Duodenal mucosa (tissue), 2 donors: ENCODE data around the gene TMEM198.
A peak's percentile ranks its signal among the peaks of the same experiment; 100 is the strongest.

Source experiments
- H3K27ac ChIP-seq: one replicate; pipeline ENCODE4 v1.7.0; 2013; ENCODE audit warnings: low read depth, low read length
- H3K27me3 ChIP-seq, 2 donors: one replicate each; pipeline ENCODE4 v1.7.0; 2013; ENCODE audit warnings: low read length in 2 of 2, control low read depth in 1 of 2; ENCODE audit not compliant: insufficient read depth in 2 of 2, control insufficient read depth in 1 of 2
- H3K36me3 ChIP-seq, 2 donors: one replicate each; pipeline ENCODE4 v1.7.0; 2013; ENCODE audit warnings: low read length in 2 of 2, control low read depth in 1 of 2; ENCODE audit not compliant: insufficient read depth in 2 of 2, control insufficient read depth in 1 of 2
- H3K4me1 ChIP-seq, 2 donors: one replicate each; pipeline ENCODE4 v1.7.0; 2013; ENCODE audit warnings: low read length in 2 of 2, control low read depth in 1 of 2; ENCODE audit not compliant: insufficient read depth in 2 of 2, control insufficient read depth in 1 of 2
- H3K4me3 ChIP-seq, 2 donors: one replicate each; pipeline ENCODE4 v1.7.0; 2013; ENCODE audit warnings: low read length in 2 of 2, low read depth in 1 of 2
- H3K9ac ChIP-seq, 2 donors: one replicate each; pipeline ENCODE4 v1.7.0; 2013; ENCODE audit warnings: low read length in 2 of 2, low read depth in 1 of 2
- H3K9me3 ChIP-seq, 2 donors: one replicate each; pipeline ENCODE4 v1.7.0; 2013; ENCODE audit warnings: low read length in 2 of 2, control low read depth in 1 of 2; ENCODE audit not compliant: control insufficient read depth in 1 of 2

Gene TMEM198

DNA sequence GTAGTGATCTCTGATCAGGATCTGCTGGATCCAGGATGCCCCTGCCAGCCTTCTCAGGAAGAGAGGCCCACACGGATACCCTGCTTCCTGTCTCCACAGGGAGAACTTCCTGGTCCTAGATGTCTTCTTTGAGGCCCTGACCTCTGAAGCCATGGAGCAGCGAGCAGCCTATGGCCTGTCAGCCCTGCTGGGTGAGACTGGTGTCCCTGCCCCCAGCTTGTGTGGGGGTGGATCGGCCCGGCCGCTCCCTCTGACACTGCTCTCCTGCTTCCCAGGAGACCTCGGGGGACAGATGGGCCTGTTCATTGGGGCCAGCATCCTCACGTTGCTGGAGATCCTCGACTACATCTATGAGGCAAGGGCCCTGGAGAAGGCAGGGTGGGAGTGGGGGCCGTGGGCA lies 6.9 kb upstream of the TMEM198 start:
- H3K27ac ChIP-seq = no peak overlapping the region
- H3K9ac ChIP-seq = no peak overlapping the region
- peaks cover 5 to 8% of the 10 kb centered on the region in 2 donors for H3K27me3 ChIP-seq
- no peaks in the 10 kb centered on the region for H3K9me3 ChIP-seq
- H3K4me3 ChIP-seq = no peak overlapping the region
- H3K4me1 ChIP-seq = peaks cover 2 to 4% of the 10 kb centered on the region in 2 donors
- H3K36me3 ChIP-seq = peaks cover 12 to 21% of the 10 kb centered on the region in 2 donors

DNA sequence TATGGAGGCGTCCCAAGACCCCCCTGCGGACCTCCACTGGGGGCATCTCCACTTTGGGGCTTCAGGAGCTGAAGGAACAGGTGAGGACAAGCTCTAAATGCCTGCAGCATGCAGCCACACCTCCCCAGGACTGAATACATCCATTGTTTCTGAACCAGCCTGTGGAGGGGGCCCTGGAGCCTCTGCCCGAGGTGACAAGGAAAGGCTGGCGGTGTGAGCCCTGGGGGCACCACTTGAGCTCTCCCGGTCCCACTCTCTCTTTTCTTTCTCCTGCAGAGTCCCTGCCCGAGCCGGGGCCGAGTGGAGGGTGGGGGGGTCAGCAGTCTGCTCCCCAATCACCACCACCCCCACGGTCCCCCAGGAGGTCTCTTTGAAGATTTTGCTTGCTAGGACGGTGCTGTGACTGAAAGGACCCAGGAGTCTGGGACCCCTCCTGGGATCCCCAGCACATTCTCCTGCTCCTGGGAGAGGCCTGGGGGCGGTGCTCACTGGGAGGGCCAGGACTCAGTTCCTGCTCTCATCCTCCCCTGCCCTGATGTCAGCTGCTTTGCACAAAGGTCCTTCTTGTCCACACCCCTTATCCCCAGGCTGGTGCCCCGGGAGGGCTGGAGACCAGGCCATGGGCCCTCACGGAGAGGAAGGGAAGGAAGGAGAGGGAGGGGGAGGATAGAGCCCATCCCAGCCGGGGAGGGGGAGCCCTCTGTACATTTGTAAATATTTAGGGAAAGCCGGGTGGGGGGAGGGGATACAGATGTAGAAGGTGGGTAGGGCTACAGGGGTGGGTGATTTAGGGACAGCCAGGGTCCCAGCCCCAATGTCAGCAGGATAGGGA lies 6.0 kb upstream of the TMEM198 start:
- H3K4me1 ChIP-seq = peaks cover 10 to 13% of the 10 kb centered on the region in 2 donors
- H3K4me3 ChIP-seq = no peak overlapping the region
- no peak overlapping the region for H3K27ac ChIP-seq
- H3K36me3 ChIP-seq = peaks cover 12 to 21% of the 10 kb centered on the region in 2 donors
- H3K27me3 ChIP-seq = peaks cover under 1 to 4% of the 10 kb centered on the region in 2 donors
- H3K9me3 ChIP-seq = no peaks in the 10 kb centered on the region
- no peak overlapping the region for H3K9ac ChIP-seq

DNA sequence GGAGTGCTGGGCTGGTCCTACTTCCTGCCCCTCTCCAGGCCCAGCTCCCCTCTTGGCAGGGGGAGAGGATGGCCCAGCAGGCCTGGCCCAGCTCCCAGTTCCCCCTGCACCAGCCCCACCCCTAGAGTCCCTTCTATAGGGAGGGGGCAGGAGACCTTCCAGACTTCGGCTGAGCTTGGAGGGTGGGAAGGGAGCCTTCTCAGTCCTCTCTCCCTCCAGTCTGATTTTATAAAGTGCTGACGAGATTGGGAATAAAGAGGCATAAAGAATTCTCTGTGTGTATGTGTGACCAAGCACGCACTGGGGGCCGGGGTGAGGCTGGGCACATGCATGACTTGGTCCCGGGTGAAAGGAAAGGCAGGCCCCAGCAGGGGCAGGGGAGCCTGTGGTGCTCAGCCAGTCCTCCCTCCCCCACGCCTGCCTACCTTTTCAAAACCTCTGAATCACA lies 5.3 kb upstream of the TMEM198 start:
- Histone ChIP-seq H3K9ac (no peak overlapping the region), H3K4me1 (peaks cover 10 to 15% of the 10 kb centered on the region in 2 donors), H3K4me3 (no peak overlapping the region), H3K9me3 (no peaks in the 10 kb centered on the region), H3K27me3 (no peaks in the 10 kb centered on the region), H3K36me3 (peaks cover 12 to 21% of the 10 kb centered on the region in 2 donors), H3K27ac (no peak overlapping the region)

DNA sequence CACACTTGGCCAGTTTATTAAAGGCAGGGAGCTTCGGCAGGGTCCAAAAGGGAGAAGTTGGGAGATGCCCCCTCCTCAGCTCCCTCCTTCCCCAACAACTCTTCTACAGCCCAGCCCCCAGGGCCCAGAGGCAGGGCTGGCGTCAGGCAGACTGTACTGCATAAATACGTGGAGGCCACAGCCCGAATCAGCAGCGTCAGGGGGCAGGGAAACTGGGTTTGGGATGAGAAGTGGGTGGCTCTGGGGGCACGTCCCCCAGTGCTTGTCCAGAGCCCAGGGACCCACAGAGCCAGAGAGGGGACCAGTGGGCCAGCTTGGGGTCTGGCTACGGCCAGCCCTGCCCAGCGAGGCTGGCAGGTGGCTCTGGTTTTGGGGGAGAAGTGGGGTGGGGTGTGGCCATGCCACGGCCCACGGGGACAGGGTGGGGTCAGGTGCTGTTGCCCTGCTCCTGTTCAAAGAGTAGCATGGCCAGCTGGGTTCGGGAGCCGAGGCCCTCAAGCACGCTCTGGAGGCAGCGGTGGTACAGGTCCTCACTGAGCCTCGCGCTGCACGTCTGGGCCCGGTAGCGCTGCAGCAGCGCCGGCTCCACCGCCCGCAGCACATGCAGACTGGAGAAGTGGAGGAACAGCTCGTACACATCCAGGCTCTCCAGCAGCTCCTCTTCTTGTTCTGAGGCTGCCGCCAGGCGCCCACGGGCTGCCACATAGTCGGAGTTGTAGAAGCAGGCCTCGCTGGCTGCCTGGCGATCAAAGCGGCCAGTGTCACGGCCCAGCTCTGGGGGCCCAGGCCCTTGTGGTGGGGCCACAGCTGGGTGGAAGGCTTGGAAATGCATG lies 4.7 kb upstream of the TMEM198 start:
- Histone ChIP-seq H3K27me3 (no peaks in the 10 kb centered on the region), H3K36me3 (peaks cover 12 to 21% of the 10 kb centered on the region in 2 donors), H3K9ac (no peak overlapping the region), H3K4me1 (peaks cover 12 to 17% of the 10 kb centered on the region in 2 donors), H3K4me3 (no peak overlapping the region), H3K27ac (no peak overlapping the region), H3K9me3 (no peaks in the 10 kb centered on the region)

DNA sequence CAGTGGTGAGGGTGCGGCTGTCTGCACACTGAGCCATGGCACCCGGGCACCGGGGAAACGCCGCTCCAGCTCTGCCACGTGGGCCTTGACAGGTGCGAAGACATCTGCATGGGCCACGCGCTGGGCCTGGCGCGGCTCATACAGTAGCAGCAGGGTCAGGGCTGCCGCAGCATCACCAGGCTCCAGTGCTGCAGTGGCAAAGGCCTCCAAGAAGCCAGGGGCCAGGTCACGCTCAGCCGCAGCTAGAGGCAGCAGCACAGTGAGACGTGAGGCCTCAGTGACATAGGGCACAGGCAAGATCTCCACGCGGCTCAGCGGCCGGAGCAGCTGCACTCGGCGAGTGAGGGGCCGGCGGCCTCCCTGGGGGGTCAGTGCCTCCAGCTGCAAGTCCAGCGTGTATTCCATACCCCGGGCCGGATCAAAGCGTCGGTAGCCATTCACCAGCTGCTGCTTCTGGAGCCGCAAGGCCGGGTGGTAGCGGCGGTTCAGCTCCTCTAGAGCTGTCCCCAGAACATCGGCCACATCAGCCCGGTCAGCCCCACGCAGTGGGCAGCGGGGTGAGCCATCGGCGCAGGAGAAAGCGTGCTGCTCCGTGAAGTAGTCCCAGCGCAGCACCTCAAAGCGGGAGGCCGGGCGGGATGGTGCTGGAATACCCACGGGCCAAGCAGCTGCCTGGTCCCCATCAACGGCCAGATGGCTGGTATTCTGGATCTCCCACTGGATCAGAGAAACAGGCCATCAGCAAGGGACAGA lies 3.7 kb upstream of the TMEM198 start:
- peaks cover 12 to 21% of the 10 kb centered on the region in 2 donors for H3K36me3 ChIP-seq
- H3K4me1 ChIP-seq = peaks cover 17 to 23% of the 10 kb centered on the region in 2 donors
- no peak overlapping the region for H3K27ac ChIP-seq
- H3K27me3 ChIP-seq = no peaks in the 10 kb centered on the region
- no peak overlapping the region for H3K9ac ChIP-seq
- no peaks in the 10 kb centered on the region for H3K9me3 ChIP-seq
- no peak overlapping the region for H3K4me3 ChIP-seq

DNA sequence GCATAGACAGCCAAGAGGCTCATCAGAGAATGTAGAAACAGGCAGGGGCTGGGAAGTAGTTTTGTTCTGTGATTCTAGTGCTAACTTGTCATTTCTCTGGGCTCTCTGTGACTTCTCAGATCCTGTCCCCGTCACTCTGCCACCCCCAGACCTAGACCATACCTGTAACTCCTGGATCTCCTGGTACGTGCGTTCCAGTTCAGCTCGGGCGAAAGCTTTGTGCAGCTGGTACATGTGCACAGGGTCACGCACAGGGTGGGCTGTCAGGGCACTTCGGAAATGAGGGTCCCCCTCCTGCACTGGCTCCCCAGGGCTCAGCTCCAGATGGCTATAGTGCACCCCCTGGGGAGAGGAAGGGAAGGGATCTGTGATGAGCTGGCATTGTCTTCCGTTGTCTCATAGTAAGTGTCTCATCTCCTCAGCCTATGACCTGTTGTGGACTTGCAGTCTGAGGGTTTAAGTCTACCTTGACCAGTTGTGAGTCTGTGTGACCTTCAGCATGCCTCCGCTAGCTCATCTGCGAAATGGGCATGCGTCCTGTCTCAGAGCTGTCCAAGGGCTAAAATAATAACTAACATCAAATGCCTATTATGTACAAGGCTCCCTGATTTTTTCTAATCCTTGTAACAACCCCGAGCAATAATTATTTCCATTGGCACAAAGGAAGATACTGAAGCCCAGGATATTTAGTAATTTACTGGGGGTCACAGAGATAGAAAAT lies 2.9 kb upstream of the TMEM198 start:
- H3K4me1 ChIP-seq = peaks cover 24 to 30% of the 10 kb centered on the region in 2 donors
- H3K36me3 ChIP-seq = peaks cover 12 to 21% of the 10 kb centered on the region in 2 donors

DNA sequence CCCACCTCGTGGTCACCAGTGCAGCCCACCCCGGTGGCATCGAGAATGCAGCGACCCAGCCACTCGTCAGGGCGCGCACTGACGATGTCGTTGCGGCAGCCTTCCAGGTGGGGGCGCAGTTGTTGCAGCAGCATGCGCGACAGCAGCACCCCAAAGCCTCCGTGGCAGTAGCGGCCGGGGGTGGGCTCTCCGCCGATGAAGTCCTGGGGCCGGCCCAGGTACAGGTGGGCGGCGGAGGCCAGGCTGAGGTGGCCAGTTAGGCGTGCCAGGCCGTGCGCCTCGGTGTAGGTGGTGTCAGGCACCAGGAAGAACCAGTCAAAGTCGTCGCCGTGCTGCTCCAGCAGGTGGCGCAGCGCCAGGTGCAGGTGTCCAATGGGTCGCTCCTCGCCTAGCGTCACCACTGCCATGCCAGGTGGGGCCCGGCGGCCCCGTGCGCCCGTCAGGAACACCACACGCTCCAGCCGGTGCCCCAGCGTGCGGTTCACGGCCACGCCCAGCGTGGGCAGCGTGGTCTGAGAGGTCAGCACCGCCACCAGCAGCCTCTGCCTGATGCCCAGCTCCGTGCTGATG lies 2.1 kb upstream of the TMEM198 start:
- peak overlapping the region; percentile 78 to 91 for H3K4me3 ChIP-seq
- H3K4me1 ChIP-seq = peaks cover 28 to 30% of the 10 kb centered on the region in 2 donors
- no peaks in the 10 kb centered on the region for H3K27me3 ChIP-seq
- H3K9me3 ChIP-seq = no peaks in the 10 kb centered on the region
- H3K36me3 ChIP-seq = peaks cover 12 to 21% of the 10 kb centered on the region in 2 donors
- peak overlapping the region; percentile 61 to 77 for H3K9ac ChIP-seq
- H3K27ac ChIP-seq = no peak overlapping the region

More for the DNA sequence above, 2.9 kb upstream of the TMEM198 start:
- Histone ChIP-seq H3K27ac (no peak overlapping the region), H3K27me3 (no peaks in the 10 kb centered on the region), H3K9ac (no peak overlapping the region), H3K9me3 (no peaks in the 10 kb centered on the region), H3K4me3 (no peak overlapping the region)

DNA sequence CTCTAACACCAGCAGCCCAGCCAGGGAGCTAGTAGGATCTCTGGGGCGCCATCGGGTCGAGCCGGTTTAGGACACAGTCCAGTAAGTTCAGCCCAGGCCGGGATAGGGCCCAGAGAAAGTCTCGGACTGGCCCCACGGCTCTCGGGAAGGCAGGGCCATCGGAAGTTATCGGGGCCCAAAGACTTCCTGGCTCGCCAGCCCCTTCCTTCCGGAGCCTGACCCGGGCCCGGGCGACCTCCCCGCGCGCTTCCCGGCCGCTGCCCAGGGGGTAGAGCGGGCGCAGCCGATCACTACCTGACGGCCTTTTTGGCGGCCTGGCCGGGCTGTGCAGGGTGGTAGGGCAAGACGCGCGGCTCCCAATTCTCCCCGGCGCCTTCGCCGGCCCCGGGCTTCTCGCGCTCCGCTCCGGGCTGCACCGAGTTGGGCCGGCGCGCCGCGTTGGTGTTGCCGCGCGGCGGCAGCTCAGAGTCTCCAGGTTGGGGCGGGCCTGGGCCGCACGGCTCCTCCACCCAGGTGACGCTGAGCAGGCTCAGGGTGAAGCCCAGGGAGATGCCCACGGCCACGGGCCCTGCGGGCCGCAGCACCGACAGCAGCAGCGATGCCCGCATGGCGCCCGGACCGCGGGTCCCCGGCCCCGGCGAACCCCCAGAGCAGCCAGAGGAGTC lies 765 bp upstream of the TMEM198 start:
- Histone ChIP-seq H3K27ac (peak overlapping the region; percentile 87), H3K9ac (peak overlapping the region; percentile 72 to 77), H3K4me1 (peaks cover 28 to 30% of the 10 kb centered on the region in 2 donors), H3K27me3 (no peaks in the 10 kb centered on the region), H3K9me3 (no peaks in the 10 kb centered on the region), H3K4me3 (peak overlapping the region; percentile 78 to 91), H3K36me3 (peaks cover 12 to 21% of the 10 kb centered on the region in 2 donors)

DNA sequence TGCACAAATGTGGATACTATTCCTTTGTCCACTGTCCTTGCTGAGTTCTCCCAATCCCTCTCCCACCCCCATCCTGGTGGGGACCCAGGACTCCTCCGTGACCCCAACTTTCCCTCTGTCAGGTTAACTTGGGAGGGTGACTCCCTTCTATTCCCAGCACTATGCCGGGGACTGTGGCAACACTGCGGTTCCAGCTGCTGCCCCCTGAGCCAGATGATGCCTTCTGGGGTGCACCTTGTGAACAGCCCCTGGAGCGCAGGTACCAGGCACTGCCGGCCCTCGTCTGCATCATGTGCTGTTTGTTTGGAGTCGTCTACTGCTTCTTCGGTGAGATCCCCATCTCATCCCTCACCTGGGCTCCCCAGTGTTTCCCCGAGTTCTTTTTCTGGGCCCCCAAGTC lies 739 bp downstream of the TMEM198 start:
- H3K9ac ChIP-seq = peak overlapping the region in 1 of 2 donors; percentile 15
- H3K27me3 ChIP-seq = no peaks in the 10 kb centered on the region
- no peak overlapping the region for H3K27ac ChIP-seq

More for the DNA sequence above, 739 bp downstream of the TMEM198 start:
- peaks cover 28 to 30% of the 10 kb centered on the region in 2 donors for H3K4me1 ChIP-seq
- peaks cover 12 to 15% of the 10 kb centered on the region in 2 donors for H3K36me3 ChIP-seq
- H3K9me3 ChIP-seq = no peaks in the 10 kb centered on the region
- H3K4me3 ChIP-seq = peak overlapping the region; percentile 54 to 78
